ENCODE results near the gene ATXN2L. TPM values are rescaled to one million over a fixed set of nuclear protein-coding genes. Genes with fewer than 3 reads are reported as not detected.
A peak's percentile ranks its signal among the peaks of the same experiment; 100 is the strongest.

ATXN2L gene
- total and polyA plus RNA-seq, 2 of the 13 experiments (the other 11 are each of a cell fraction or from before 2014, with no cell fraction given) = 40.8 to 55.1 TPM

DNA sequence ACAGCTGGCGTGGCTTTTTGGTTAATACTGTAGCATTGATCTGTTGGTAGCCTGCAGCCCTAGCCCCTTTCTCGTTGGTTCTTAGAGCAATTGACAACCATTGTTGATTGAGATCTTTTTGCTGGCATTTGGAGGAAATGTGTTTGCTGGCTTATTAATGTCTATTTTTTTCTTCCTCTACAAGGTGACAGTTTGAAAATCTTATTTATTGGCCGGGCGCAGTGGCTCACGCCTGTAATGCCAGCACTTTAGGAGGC, 1.8 kb downstream of the ATXN2L start (continued):
- TF ChIP-seq, protein P1, sequence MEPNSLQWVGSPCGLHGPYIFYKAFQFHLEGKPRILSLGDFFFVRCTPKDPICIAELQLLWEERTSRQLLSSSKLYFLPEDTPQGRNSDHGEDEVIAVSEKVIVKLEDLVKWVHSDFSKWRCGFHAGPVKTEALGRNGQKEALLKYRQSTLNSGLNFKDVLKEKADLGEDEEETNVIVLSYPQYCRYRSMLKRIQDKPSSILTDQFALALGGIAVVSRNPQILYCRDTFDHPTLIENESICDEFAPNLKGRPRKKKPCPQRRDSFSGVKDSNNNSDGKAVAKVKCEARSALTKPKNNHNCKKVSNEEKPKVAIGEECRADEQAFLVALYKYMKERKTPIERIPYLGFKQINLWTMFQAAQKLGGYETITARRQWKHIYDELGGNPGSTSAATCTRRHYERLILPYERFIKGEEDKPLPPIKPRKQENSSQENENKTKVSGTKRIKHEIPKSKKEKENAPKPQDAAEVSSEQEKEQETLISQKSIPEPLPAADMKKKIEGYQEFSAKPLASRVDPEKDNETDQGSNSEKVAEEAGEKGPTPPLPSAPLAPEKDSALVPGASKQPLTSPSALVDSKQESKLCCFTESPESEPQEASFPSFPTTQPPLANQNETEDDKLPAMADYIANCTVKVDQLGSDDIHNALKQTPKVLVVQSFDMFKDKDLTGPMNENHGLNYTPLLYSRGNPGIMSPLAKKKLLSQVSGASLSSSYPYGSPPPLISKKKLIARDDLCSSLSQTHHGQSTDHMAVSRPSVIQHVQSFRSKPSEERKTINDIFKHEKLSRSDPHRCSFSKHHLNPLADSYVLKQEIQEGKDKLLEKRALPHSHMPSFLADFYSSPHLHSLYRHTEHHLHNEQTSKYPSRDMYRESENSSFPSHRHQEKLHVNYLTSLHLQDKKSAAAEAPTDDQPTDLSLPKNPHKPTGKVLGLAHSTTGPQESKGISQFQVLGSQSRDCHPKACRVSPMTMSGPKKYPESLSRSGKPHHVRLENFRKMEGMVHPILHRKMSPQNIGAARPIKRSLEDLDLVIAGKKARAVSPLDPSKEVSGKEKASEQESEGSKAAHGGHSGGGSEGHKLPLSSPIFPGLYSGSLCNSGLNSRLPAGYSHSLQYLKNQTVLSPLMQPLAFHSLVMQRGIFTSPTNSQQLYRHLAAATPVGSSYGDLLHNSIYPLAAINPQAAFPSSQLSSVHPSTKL (CRISPR knock-in tag; IDR thresholded peaks at IDR 0.05) = no peak
- TF ChIP-seq, protein P2, sequence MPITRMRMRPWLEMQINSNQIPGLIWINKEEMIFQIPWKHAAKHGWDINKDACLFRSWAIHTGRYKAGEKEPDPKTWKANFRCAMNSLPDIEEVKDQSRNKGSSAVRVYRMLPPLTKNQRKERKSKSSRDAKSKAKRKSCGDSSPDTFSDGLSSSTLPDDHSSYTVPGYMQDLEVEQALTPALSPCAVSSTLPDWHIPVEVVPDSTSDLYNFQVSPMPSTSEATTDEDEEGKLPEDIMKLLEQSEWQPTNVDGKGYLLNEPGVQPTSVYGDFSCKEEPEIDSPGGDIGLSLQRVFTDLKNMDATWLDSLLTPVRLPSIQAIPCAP (CRISPR knock-in tag; IDR thresholded peaks at IDR 0.05; ENCODE audit: low read depth) = no peak
- TF ChIP-seq, protein P3, sequence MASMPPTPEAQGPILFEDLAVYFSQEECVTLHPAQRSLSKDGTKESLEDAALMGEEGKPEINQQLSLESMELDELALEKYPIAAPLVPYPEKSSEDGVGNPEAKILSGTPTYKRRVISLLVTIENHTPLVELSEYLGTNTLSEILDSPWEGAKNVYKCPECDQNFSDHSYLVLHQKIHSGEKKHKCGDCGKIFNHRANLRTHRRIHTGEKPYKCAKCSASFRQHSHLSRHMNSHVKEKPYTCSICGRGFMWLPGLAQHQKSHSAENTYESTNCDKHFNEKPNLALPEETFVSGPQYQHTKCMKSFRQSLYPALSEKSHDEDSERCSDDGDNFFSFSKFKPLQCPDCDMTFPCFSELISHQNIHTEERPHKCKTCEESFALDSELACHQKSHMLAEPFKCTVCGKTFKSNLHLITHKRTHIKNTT (CRISPR knock-in tag; IDR thresholded peaks at IDR 0.05) = no peak
- no peak for TF ChIP-seq SIX1 (CRISPR knock-in tag; IDR thresholded peaks at IDR 0.05; ENCODE audit: borderline replicate concordance)
- TF ChIP-seq KLF6 (CRISPR knock-in tag; IDR thresholded peaks at IDR 0.05) = peak; percentile 22; the same call in 1 of the 2 replicates
- no peak for TF ChIP-seq KDM4B (CRISPR knock-in tag; IDR thresholded peaks at IDR 0.05)
- no peak for TF ChIP-seq SMAD9 (CRISPR knock-in tag; IDR thresholded peaks at IDR 0.05)
- TF ChIP-seq YEATS2 (CRISPR knock-in tag; IDR thresholded peaks at IDR 0.05; ENCODE audit: borderline replicate concordance) = no peak
- TF ChIP-seq ZNF562 (CRISPR knock-in tag; IDR thresholded peaks at IDR 0.05; ENCODE audit: borderline replicate concordance) = no peak
- TF ChIP-seq, protein P4, sequence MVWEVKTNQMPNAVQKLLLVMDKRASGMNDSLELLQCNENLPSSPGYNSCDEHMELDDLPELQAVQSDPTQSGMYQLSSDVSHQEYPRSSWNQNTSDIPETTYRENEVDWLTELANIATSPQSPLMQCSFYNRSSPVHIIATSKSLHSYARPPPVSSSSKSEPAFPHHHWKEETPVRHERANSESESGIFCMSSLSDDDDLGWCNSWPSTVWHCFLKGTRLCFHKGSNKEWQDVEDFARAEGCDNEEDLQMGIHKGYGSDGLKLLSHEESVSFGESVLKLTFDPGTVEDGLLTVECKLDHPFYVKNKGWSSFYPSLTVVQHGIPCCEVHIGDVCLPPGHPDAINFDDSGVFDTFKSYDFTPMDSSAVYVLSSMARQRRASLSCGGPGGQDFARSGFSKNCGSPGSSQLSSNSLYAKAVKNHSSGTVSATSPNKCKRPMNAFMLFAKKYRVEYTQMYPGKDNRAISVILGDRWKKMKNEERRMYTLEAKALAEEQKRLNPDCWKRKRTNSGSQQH (CRISPR knock-in tag; IDR thresholded peaks at IDR 0.05; ENCODE audit: low read depth) = peak; percentile 2; the same call in 1 of the 2 replicates
- TF ChIP-seq ZNF879 (CRISPR knock-in tag; IDR thresholded peaks at IDR 0.05) = peak; percentile 61; the same call in 1 of the 2 replicates
- TF ChIP-seq KDM5A (IDR thresholded peaks at IDR 0.05; ENCODE audit: borderline replicate concordance, low read length) = peak; percentile 50; the same call in 1 of the 2 replicates
- no peak for TF ChIP-seq HIVEP1 (CRISPR knock-in tag; IDR thresholded peaks at IDR 0.05)
- no peak for TF ChIP-seq EZH2 (conservative IDR thresholded peaks at IDR 0.05; ENCODE audit: low read depth, low read length)
- no peak for TF ChIP-seq SMC3 (IDR thresholded peaks at IDR 0.05; ENCODE audit: low read length)
- TF ChIP-seq, protein P5, sequence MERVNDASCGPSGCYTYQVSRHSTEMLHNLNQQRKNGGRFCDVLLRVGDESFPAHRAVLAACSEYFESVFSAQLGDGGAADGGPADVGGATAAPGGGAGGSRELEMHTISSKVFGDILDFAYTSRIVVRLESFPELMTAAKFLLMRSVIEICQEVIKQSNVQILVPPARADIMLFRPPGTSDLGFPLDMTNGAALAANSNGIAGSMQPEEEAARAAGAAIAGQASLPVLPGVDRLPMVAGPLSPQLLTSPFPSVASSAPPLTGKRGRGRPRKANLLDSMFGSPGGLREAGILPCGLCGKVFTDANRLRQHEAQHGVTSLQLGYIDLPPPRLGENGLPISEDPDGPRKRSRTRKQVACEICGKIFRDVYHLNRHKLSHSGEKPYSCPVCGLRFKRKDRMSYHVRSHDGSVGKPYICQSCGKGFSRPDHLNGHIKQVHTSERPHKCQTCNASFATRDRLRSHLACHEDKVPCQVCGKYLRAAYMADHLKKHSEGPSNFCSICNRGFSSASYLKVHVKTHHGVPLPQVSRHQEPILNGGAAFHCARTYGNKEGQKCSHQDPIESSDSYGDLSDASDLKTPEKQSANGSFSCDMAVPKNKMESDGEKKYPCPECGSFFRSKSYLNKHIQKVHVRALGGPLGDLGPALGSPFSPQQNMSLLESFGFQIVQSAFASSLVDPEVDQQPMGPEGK (CRISPR knock-in tag; IDR thresholded peaks at IDR 0.05) = no peak
